Activated naive CD8-positive, alpha-beta T cell treated with anti-CD3 and anti-CD28 coated beads, Interleukin-2, amount 50 U/mL, for 16 hours (primary cell): ENCODE measurements around the gene SMARCC2.
"Not testable (repeated sequence)": the region's sequence is repeated elsewhere in the genome, so short reads cannot be mapped to it uniquely, and the experiment has no call there.

Experiments
- DNase-seq: peaks from one replicate; pipeline ENCODE4 v3.0.0-alpha.2; 2020; ENCODE audit warnings: low read depth, low spot score

SMARCC2 gene

GRCh38 chr12:56163533-56164344 lies 25.5 kb downstream of the SMARCC2 start:
- no peak for DNase-seq

DNA sequence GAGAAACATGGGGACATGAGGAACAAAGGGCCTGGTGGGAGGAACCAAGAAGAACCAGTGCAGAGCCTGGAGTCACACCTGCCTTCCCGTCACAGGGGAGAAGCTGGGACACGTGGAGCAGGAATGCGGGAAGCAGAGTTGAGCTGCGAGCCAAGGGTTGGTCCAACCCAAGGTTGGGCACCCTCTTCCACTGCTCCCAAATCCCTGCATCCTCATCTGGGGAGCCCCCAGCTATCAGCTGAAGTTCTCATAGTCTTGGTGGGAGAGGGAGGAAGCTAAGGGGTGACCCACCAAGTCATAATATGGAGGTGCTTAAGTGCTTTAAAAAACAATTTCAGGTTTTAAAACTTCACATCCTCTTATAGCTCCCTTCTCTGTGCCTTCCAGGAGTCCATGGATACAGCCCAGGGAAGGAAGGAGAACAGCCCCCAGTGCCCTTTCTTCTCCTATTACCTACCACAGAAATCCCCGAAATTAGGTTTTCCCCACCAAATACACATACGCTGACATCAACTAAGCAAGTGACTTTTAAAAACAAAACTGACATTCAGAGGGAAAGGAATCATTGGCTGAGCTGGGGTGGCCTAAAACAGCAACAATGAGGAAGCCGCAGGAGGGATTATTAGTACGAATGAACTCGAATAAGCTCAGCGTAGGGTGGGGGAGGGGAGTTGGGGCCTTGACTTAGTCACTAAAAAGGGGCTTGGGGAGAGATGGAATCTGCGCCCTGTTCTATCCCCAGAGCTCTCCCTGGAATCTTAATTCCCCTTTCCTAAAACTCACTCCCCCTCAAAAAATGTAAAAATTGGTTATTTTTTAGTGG lies 26.6 kb downstream of the SMARCC2 start:
- DNase-seq, result no peak

GRCh38 chr12:56161690-56162351 lies 27.5 kb downstream of the SMARCC2 start:
- DNase-seq, result no peak

DNA sequence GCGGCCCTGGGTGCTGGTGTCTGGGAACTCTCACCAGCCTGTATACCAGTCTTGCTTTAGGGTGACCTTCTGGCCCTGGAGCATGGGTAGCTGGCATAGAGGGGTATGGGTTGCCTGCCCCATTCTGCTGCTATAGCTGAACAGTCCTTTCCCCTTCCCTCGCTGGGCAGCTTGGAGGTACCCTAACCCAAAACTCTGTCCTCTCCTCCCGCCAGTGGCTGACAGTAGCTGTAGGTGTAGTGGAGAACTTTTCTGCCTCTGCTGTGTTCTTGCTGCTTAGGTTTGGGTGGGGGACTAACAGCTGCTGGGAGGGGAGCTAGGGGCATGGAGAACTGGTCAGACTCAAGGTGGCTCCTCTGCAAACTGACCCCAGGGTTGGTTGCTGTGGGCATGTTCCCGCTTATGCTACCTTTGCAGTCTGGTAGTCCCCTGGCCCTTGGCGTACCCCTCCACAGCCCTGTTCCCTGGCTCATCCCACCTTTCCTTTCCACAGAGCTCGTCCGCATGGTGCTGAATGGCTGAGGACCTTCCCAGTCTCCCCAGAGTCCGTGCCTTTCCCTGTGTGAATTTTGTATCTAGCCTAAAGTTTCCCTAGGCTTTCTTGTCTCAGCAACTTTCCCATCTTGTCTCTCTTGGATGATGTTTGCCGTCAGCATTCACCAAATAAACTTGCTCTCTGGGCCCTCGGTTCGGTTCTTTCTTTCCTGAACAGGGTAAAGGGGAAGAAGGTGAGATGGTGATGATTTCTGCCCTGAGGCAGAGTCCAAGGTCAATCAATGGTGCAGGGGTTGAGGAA lies 28.2 kb downstream of the SMARCC2 start:
- no peak for DNase-seq

GRCh38 chr12:56160193-56160763 lies 29.0 kb downstream of the SMARCC2 start:
- no peak for DNase-seq

DNA sequence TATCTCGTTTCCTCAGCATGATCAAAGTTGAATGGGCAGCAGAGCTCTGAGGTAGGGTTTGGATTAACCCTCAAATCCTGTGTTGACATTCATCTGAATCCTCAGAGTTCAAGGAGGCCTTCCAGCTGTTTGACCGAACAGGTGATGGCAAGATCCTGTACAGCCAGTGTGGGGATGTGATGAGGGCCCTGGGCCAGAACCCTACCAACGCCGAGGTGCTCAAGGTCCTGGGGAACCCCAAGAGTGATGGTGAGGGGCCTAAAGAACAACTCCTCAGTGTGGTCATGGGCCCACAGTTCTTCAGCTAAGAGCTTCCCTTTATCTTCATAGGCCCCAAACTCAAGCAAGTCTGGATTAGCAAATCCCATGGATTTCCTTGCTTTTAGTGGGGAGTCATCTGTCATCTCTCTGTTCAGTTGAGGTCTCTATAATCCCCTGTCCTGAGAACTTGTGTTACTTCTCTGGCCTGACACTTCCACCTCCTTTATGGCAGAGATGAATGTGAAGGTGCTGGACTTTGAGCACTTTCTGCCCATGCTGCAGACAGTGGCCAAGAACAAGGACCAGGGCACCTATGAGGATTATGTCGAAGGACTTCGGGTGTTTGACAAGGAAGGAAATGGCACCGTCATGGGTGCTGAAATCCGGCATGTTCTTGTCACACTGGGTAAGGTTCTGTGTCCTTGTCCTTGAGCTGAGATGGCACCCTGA lies 29.6 kb downstream of the SMARCC2 start:
- DNase-seq, result no peak

GRCh38 chr12:56158926-56159461 lies 30.3 kb downstream of the SMARCC2 start:
- DNase-seq, result no peak

GRCh38 chr12:56158029-56158925 lies 31.0 kb downstream of the SMARCC2 start, which contains the start of gene MYL6:
Gene MYL6, plus strand, starts transcription at chr12:56158359. Its CDS starts 43 bp downstream, at chr12:56158402.
- DNase-seq, result peak; percentile 84

DNA sequence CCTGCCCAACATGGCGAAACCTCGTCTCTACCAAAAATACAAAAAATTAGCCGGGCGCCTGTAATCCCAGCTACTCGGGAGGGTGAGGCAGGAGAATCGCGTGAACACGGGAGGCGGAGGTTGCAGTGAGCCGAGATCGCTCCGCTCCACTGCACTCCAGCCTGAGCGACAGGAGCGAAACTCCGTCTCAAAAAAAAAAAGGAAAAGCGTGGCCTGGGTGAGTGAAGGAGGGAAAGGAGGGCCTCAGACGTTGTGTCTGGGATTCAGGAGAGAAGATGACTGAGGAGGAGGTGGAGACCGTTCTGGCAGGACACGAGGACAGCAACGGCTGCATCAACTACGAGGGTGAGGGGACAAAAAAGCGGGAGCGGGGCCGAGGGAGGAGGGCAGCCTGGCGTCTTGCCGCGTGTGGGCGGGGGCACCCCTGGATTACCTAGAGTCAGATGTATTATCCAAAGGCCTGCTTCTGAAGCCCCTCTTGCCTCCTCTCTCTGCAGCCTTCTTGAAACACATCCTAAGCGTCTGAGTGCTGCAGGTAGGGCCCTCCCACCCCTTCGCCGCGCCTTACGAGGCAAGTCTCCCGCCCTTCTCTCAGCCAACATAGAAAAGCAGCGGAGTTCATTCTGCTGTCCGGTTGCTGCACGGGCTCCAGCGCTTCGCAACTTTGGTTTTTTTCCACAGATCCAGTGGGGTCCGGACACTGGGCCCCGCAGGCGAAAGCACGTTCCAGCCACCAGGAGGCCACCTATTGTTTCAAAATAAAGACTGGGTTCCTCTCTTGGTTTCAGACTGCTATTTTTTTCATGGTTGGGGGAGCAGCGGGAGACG lies 31.9 kb downstream of the SMARCC2 start:
- DNase-seq, result peak; percentile 15

DNA sequence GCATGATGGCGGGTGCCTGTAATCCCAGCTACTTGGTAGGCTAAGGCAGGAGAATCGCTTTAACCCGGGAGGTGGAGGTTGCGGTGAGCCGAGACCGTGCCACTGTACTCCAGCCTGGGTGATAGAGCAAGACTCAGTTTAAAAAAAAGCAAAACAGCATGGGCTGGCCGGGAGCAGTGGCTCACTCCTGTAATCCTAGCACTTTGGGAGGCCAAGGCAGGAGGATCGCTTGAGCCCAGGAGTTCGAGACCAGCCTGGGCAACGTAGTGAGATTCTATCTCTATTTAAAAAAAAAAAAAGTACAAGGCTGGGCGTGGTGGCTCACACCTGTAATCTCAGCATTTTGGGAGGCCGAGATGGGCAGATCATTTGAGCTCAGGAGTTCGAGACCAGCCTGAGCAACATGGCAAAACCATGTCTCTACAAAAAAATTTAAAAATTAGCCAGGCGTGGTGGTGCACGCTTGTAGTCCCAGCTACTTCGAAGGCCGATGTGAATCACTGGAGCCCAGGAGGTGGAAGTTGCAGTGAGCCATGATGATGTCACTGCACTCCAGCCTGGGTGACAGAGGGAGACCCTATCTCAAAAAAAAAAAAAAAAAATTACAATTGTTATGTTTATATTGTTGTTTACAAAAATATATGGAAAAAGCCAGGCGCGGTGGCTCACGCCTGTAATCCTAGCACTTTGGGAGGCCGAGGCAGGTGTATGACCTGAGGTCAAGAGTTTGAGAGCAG lies 32.7 kb downstream of the SMARCC2 start:
- DNase-seq, result not testable (repeated sequence)

DNA sequence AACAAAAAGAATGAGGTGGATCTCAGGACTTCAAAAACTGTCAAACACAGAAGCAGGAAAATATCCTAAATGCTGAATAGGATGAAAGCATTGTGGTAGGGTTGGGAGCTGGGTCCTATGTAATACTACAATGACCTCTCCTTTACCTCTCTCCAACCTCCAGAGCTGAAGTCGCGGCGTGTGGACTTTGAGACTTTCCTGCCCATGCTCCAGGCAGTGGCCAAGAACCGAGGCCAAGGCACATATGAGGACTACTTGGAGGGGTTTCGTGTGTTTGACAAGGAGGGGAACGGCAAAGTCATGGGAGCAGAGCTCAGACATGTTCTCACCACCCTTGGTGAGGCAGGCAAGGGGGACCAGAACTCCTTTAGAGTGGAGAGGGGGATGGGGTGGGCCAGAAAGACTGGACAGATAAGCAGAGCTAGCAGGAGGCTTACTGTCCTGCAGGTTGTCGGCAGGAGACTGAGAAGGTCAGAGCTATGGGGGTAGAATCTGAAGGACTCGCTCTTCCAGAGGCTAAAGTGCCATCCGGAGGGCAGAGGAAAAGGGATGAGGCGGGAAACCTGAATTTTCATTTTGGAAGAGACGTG lies 33.9 kb downstream of the SMARCC2 start:
- DNase-seq, result no peak

- DNase-seq, result no peak
Measured at GRCh38 chr12:56154818-56155217, 34.5 kb downstream of the SMARCC2 start.

- DNase-seq, result no peak
Measured at GRCh38 chr12:56154246-56154771, 35.0 kb downstream of the SMARCC2 start.

- DNase-seq, result no peak
Measured at GRCh38 chr12:56153678-56154065, 35.6 kb downstream of the SMARCC2 start.

DNA sequence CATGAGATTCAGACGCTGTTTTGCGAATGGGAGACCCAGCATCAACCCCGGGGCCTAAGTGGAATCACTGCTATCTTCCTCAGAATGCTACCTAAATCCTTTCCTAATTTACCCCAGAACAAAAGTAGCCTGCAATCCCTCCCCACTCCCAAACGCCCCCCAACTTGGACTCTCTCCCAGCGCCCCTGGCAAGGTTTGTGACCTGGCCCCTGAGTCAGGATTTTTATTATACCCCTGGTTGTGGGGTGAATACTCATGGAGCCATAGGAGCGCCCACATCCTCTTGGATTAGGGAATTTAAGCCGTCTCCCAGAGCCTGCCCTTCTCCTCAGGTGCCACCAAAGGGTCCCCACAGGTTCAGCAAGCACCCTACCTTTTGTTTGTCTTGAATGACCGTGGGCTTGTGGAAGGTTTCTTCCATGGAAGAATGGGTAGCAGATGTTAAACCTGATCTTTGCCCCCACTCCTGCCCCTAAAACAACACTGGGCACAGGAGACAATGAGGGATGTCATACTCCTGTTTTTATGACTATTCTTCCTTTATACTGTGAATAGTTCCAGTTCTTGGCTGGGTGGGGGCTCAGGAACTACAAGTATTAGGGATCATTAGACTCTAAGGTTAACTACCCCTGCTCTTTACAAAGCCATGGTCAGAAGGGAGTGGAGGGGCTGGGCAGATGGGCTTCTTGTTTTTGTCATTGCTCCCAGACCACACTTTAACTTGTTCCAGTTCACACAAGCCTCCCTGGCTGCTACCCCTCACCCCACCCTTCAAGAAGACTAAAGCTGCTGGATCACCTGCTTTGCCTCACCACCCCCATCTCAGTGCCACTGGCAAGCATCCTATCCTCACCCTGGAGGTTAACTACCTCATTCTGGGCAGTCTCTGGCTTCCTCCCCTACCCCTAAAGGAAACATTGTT lies 36.3 kb downstream of the SMARCC2 start:
- DNase-seq, result no peak
